Upper lobe of left lung (tissue), 6 donors: ENCODE measurements around the gene QRFP. TPM values are rescaled to one million over a fixed set of nuclear protein-coding genes. Genes with fewer than 3 reads are reported as not detected.

Experiments
- ATAC-seq, 2 donors: fragments of 200-7000 bp; cut with Tn5 transposase; one replicate each; pipeline ENCODE4 v1.9.1; 2022; ENCODE audit warnings: mild to moderate bottlenecking in 2 of 2, moderate library complexity in 2 of 2; ENCODE audit not compliant: low FRiP score in 2 of 2
- DNase-seq, 2 donors: peaks; one replicate each; pipeline ENCODE4 v3.0.0-alpha.2; 2019 to 2020
- H3K27ac ChIP-seq, 4 donors: fragments of 200-600 bp; sonication (generic); one replicate each; pipeline ENCODE4 v1.5.1; 2016 to 2019
- H3K27me3 ChIP-seq, 4 donors: fragments of 200-600 bp; sonication (generic); one replicate each; pipeline ENCODE4 v1.5.1; 2017 to 2019
- H3K36me3 ChIP-seq, 4 donors: fragments of 200-600 bp; sonication (generic); one replicate each; pipeline ENCODE4 v1.5.1; 2016 to 2019
- H3K4me1 ChIP-seq, 4 donors: fragments of 200-600 bp; sonication (generic); one replicate each; pipeline ENCODE4 v1.5.1; 2018 to 2019
- H3K4me3 ChIP-seq, 4 donors: fragments of 200-600 bp; sonication (generic); one replicate each; pipeline ENCODE4 v1.5.1; 2017 to 2019; ENCODE audit warnings: mild to moderate bottlenecking in 2 of 4, moderate library complexity in 1 of 4
- H3K9me3 ChIP-seq, 4 donors: fragments of 200-600 bp; sonication (generic); one replicate each; pipeline ENCODE4 v1.5.1; 2018 to 2019
- EP300 ChIP-seq, 4 donors: sonication (generic); formaldehyde crosslinking; IDR thresholded peaks; one replicate each; pipeline ENCODE4 v1.5.1; 2017; ENCODE audit warnings: antibody characterized with exemption in 4 of 4, control low read depth in 2 of 4
- POLR2A ChIP-seq, 4 donors: fragments of 450-650 bp; IDR thresholded peaks; one replicate each; pipeline ENCODE4 v1.5.1; 2016 to 2017; ENCODE audit warnings: antibody characterized with exemption in 4 of 4, mild to moderate bottlenecking in 2 of 4
- POLR2AphosphoS5 ChIP-seq, 2 donors: sonication (generic); formaldehyde crosslinking; IDR thresholded peaks; one replicate each; pipeline ENCODE4 v1.5.1; 2017; ENCODE audit warnings: antibody characterized with exemption in 2 of 2
- WGBS, 2 donors: methylation state at CpG; one replicate each; pipeline ENCODE4 v1.1.5; 2017 to 2018; 5-methylcytosine and 5-hydroxymethylcytosine counted together
- total RNA-seq, 6 donors: library from RNA; depleted of rRNA in 4 of 6; stranded (reverse); fragments of >200 nt in 4 of 6; gene quantifications; one replicate each; pipeline versions ENCODE4 v1.1.0 to v1.2.1, GENCODE V29; 2016 to 2021
- TF ChIP-seq, protein P1 (sequence below), 6 experiments: fragments of 450-650 bp in 4 of 6; fragments of 200-600 bp in 2 of 6; sonication (generic) in 2 of 6; IDR thresholded peaks; one replicate each; pipeline ENCODE4 v1.5.1; 2016 to 2019; ENCODE audit warnings: antibody characterized with exemption in 6 of 6
- donor health status: DM: no; HTN: no; CAD: no; lungs with moderate emphysema.
- donor health status: DM: no; HTN: yes; CAD: no; lungs with severe emphysema.

QRFP gene
- total RNA-seq, 6 donors from 2014 or later = not detected

GRCh38 chr9:130845901-130846481, 50.6 kb downstream of the QRFP start:
- no peaks in the 10 kb centered on the region for H3K9me3 ChIP-seq
- TF ChIP-seq POLR2A (IDR thresholded peaks at IDR 0.05) (no peak), POLR2AphosphoS5 (IDR thresholded peaks at IDR 0.05) (no peak), EP300 (IDR thresholded peaks at IDR 0.05) (no peak)
- TF ChIP-seq, protein P1, sequence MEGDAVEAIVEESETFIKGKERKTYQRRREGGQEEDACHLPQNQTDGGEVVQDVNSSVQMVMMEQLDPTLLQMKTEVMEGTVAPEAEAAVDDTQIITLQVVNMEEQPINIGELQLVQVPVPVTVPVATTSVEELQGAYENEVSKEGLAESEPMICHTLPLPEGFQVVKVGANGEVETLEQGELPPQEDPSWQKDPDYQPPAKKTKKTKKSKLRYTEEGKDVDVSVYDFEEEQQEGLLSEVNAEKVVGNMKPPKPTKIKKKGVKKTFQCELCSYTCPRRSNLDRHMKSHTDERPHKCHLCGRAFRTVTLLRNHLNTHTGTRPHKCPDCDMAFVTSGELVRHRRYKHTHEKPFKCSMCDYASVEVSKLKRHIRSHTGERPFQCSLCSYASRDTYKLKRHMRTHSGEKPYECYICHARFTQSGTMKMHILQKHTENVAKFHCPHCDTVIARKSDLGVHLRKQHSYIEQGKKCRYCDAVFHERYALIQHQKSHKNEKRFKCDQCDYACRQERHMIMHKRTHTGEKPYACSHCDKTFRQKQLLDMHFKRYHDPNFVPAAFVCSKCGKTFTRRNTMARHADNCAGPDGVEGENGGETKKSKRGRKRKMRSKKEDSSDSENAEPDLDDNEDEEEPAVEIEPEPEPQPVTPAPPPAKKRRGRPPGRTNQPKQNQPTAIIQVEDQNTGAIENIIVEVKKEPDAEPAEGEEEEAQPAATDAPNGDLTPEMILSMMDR (IDR thresholded peaks at IDR 0.05) = no peak
- WGBS, 2 donors = 44 to 50% methylated on average over 7 of the region's 7 CpGs
- H3K4me1 ChIP-seq = peaks cover 30 to 54% (median 37%) of the 10 kb centered on the region in 4 donors
- no peaks in the 10 kb centered on the region for H3K36me3 ChIP-seq
- DNase-seq = no peak
- peak overlapping the region; percentile 80 to 86 (median 82) for H3K27ac ChIP-seq
- ATAC-seq = peak in 1 of 2 donors; percentile 27
- H3K4me3 ChIP-seq = no peak overlapping the region
- no peaks in the 10 kb centered on the region for H3K27me3 ChIP-seq

- ATAC-seq (no peak), DNase-seq (no peak)
- 73 to 76% methylated on average over 10 of the region's 10 CpGs for WGBS, 2 donors
- Histone ChIP-seq H3K27me3 (no peaks in the 10 kb centered on the region), H3K9me3 (no peaks in the 10 kb centered on the region), H3K36me3 (no peaks in the 10 kb centered on the region), H3K27ac (peak overlapping the region; percentile 80 to 86 (median 82)), H3K4me1 (peaks cover 30 to 55% (median 37%) of the 10 kb centered on the region in 4 donors), H3K4me3 (no peak overlapping the region)
- TF ChIP-seq, protein P1 (IDR thresholded peaks at IDR 0.05) = no peak
- TF ChIP-seq POLR2A (IDR thresholded peaks at IDR 0.05) = no peak
- TF ChIP-seq POLR2AphosphoS5 (IDR thresholded peaks at IDR 0.05) = no peak
- TF ChIP-seq EP300 (IDR thresholded peaks at IDR 0.05) = no peak
Observed at GRCh38 chr9:130845254-130845653, 51.4 kb downstream of the QRFP start.

- no peak overlapping the region for H3K4me3 ChIP-seq
- TF ChIP-seq, protein P1 (IDR thresholded peaks at IDR 0.05) = no peak
- TF ChIP-seq POLR2AphosphoS5 (IDR thresholded peaks at IDR 0.05) (no peak), POLR2A (IDR thresholded peaks at IDR 0.05) (no peak)
- peak overlapping the region in 3 of 4 donors; percentile 22 to 80 (median 37) for H3K27ac ChIP-seq
- no peaks in the 10 kb centered on the region for H3K27me3 ChIP-seq
- no peaks in the 10 kb centered on the region for H3K36me3 ChIP-seq
- no peaks in the 10 kb centered on the region for H3K9me3 ChIP-seq
- peaks cover 30 to 66% (median 39%) of the 10 kb centered on the region in 4 donors for H3K4me1 ChIP-seq
- 92 to 94% methylated on average over 4 of the region's 4 CpGs for WGBS, 2 donors
- ATAC-seq = no peak
- DNase-seq = no peak
Observed at GRCh38 chr9:130844044-130844451, 52.6 kb downstream of the QRFP start.

DNA sequence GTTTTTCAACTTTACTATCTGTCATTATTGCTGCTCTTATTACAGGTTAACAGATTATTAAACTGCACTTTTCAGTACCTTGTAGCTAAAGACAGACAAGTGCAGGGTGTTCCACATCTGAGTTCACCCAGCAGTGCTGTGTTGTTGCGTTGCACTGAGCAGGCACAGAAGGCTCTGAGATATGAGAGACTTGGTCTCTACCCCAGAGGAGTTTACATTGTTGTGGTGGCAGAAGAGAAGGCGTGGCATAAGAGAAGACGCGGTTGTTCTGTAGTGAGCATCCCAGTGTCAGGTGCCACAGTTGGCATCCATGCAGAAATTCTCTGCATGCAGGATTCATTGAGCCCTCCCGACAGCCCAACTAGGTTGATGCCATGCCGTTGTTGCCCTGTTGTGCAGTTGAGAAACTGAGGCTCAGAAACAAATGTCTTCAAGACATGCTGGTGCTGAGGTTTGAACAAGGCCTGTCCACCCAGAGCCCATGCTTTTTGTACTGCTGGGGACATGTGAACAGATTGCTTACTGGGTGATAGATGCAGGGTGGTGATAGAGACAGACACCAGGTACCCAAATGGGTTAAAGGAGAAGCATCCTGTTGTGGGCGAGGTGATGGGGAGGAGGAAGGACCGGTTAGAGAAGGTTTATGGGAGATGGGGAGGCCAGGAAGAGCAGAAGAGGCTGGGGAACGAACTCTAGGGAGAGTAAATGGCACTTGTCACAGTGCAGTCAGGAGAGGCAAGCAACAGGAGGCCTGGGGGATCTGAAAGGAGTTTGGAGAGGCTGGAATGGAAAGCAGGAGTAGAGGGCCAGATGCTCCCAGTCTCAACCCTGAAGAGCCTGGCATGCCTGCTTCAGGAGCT, 53.3 kb downstream of the QRFP start:
- Histone ChIP-seq H3K9me3 (no peaks in the 10 kb centered on the region), H3K27ac (peak overlapping the region in 2 of 4 donors; percentile 37 to 80), H3K36me3 (no peaks in the 10 kb centered on the region), H3K4me3 (no peak overlapping the region), H3K27me3 (no peaks in the 10 kb centered on the region), H3K4me1 (peaks cover 30 to 66% (median 40%) of the 10 kb centered on the region in 4 donors)
- DNase-seq = no peak
- 64 to 78% methylated on average over 8 to 9 of the region's 9 CpGs for WGBS, 2 donors
- no peak for TF ChIP-seq POLR2A (IDR thresholded peaks at IDR 0.05)
- TF ChIP-seq, protein P1 (IDR thresholded peaks at IDR 0.05) = no peak
- no peak for TF ChIP-seq EP300 (IDR thresholded peaks at IDR 0.05)
- TF ChIP-seq POLR2AphosphoS5 (IDR thresholded peaks at IDR 0.05) = no peak
- ATAC-seq = no peak

Other genes starting within 250 kb of the QRFP start
- gene PRDM12, start 232.2 kb downstream of the QRFP start, total RNA-seq = under 1 TPM in 1 of 6 donors, not detected in 5; 0.10 TPM
- 10 to 100 TPM in 5 of 6 donors, 1 to 10 TPM in 1; 6.7 to 37.7 (median 17.8) TPM for gene EXOSC2, start 203.0 kb downstream of the QRFP start, total RNA-seq
- 10 to 100 TPM; 39.8 to 56.5 (median 47.0) TPM for gene ABL1, start 61.6 kb downstream of the QRFP start, total RNA-seq
- 10 to 100 TPM in 2 of 6 donors, 1 to 10 TPM in 3, under 1 TPM in 1; 0.30 to 15.8 (median 4.1) TPM for gene FIBCD1, start 42.4 kb upstream of the QRFP start, total RNA-seq
- 10 to 100 TPM in 5 of 6 donors, 1 to 10 TPM in 1; 6.7 to 56.0 (median 19.5) TPM for gene LAMC3, start 112.4 kb upstream of the QRFP start, total RNA-seq
- 10 to 100 TPM in 3 of 6 donors, 1 to 10 TPM in 3; 3.8 to 21.4 (median 10.5) TPM for gene AIF1L, start 199.7 kb upstream of the QRFP start, total RNA-seq
- 100 to 1,000 TPM in 1 of 6 donors, 10 to 100 TPM in 5; 35.3 to 113 (median 44.3) TPM for gene NUP214, start 228.8 kb upstream of the QRFP start, total RNA-seq